Pons (tissue), 1 donor: Measurements from ENCODE around the gene ONECUT3.

Experiments used
- DNase-seq: peaks from one replicate; pipeline ENCODE4 v3.0.0-alpha.2; 2016; ENCODE audit warnings: low spot score

ONECUT3 gene

GRCh38 chr19:1739960-1740629 is 13.2 kb upstream of the ONECUT3 start:
- no peak for DNase-seq

- DNase-seq = no peak
These were observed 10.2 kb upstream of the ONECUT3 start for GRCh38 chr19:1742989-1743696.

- no peak for DNase-seq
These were observed 9.1 kb upstream of the ONECUT3 start for GRCh38 chr19:1744133-1744665.

- no peak for DNase-seq
These were observed 8.3 kb upstream of the ONECUT3 start for GRCh38 chr19:1744822-1745563.

GRCh38 chr19:1745589-1746031 is 7.7 kb upstream of the ONECUT3 start:
- DNase-seq = no peak

GRCh38 chr19:1746401-1747284 is 6.7 kb upstream of the ONECUT3 start:
- no peak for DNase-seq

- no peak for DNase-seq
These were observed 5.8 kb upstream of the ONECUT3 start for GRCh38 chr19:1747285-1748114.

GRCh38 chr19:1748115-1748872 is 5.0 kb upstream of the ONECUT3 start:
- DNase-seq = no peak

- DNase-seq = no peak
These were observed 4.4 kb upstream of the ONECUT3 start for GRCh38 chr19:1748873-1749341.

DNA sequence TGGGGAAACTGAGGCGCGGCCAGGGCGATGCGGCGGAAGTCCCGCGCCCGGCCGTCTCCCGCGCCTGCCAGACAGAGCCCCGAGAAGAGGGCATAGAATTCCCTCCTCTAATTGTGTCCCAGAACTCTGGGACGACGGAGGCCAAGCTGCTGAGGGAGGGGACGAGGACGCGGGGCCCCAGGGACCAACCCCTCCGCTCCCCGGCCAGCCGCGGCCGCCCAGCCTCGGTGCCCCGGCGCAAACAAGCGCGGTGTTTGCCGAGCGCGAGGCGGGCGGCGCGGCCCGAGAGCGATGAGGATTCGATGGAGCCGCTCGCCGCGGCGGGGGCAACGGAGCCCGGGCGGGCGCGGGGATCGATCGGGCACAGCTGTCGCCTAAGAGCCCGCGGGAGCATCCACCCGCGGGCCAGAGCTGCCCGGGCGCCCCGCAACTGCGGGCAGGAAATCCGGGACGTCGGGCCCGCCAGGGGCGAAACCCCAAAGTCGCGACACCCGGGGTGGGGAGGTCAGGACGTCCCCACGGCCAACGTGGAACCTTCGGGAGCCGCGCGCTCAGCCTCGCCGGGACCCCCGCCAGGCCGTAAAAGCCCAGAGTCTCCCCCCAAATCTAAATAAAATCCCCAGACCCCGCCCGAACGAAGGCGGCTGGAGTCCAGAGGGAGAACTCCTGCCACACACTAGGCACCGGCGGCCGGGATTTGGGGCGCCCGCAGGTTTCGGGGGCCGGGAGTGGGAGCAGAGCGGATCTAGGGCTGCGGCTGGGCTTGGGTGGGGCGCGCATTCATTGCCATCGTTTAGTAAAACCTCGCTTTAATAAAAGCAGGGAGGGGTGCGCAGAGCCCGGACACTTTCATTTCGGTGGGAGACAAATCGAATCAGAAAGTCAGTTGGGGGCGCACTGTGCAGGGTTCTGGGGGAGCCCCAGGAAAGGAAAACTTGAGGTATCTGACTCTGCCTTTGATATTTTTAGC is 3.6 kb upstream of the ONECUT3 start:
- DNase-seq = no peak

DNA sequence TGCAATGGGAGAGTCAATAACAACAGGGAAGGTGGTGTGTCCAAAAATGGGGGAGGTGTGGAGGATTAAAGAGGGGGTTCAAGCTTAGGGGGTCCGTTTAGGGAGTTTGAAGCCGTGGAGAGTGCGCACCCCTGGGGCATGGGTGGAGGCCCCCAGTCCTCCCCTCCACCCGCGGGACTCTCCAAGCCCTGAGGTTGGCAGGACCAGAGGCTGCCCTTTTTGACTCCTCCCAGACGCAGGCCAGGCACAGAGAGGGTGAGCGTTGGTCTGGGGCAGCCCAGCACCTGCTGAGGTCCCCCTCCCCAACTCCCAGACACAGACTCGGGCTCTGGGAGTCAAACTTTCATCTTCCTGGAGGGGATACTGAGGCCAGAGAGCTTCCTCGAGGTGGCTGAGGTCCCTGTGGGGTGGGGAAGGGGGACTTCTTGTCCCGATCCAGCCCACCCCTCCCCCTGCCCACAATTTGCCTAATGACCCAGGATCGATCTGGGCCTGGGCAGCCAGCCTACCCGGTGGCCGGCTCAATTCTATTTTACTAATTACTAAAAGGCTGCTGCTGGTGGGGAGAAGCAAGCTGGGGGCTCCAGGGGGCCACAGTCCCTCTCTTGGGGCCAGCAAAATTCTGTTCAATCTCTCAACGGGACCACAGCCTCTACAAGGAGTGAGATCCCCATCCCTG is 2.8 kb upstream of the ONECUT3 start:
- DNase-seq = no peak

- DNase-seq = no peak
These were observed 1.8 kb upstream of the ONECUT3 start for GRCh38 chr19:1751367-1752008.

DNA sequence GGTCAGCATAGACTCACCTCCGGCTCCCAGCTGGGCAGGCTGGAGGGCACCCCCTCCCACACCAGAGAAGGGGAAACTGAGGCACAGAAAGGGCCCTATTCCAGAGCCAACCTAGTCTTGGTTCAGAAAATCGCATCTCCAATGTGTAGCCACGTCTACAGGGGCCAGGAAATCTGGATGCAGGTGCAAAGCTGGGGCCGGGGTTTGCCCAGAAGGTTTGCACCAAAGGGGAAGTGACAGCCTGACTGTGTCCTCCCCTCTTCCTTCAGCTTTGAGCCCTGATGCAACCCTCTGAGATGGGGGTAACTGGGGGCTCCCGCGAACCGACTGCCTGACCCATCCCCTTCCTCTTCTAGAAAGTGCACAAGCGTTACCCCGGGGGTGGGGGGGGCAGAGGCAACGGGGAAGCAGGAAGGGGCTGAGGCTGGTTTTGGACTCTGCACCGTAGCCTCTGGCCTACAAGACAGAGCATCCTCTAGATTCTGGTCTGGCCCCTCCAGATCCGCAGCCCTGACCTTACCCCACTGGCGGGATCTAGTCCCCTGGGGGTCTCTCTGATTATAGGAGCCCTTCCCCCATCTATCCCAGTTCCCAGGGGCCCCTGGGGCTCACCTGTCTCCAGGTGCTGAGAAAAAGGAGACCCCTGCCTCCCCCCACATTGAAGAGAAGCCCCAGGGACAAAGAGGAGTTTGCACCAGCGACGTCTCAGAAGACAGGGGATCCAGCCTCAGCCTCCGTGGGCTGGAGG is 1.1 kb upstream of the ONECUT3 start:
- DNase-seq = no peak

- no peak for DNase-seq
These were observed 821 bp downstream of the ONECUT3 start for GRCh38 chr19:1754018-1754635.

GRCh38 chr19:1754636-1755466 is 1.5 kb downstream of the ONECUT3 start:
- no peak for DNase-seq
